Mesodermal cell (in vitro differentiated cells): ENCODE results near the gene HBA1.
A peak's percentile ranks its signal among the peaks of the same experiment; 100 is the strongest.
"Not testable (repeated sequence)": the region's sequence is repeated elsewhere in the genome, so short reads cannot be mapped to it uniquely, and the experiment has no call there.

Experiments used
- H3K27ac ChIP-seq: 2 replicates; pipeline ENCODE4 v1.7.0; 2013; ENCODE audit warnings: mild to moderate bottlenecking, low read depth, low read length, moderate library complexity; ENCODE audit not compliant: severe bottlenecking
- H3K36me3 ChIP-seq: 2 replicates; pipeline ENCODE4 v1.7.1; 2013; ENCODE audit warnings: mild to moderate bottlenecking, low read length, moderate library complexity; ENCODE audit not compliant: control insufficient read depth, insufficient read depth
- H3K4me1 ChIP-seq: one replicate; pipeline ENCODE4 v1.7.1; 2013; ENCODE audit warnings: mild to moderate bottlenecking, low read length; ENCODE audit not compliant: insufficient read depth, control insufficient read depth, poor library complexity, severe bottlenecking
- H3K4me3 ChIP-seq: 2 replicates; pipeline ENCODE4 v1.7.0; 2013; ENCODE audit warnings: low read length, control low read depth, mild to moderate bottlenecking; ENCODE audit not compliant: insufficient read depth, poor library complexity, severe bottlenecking; ENCODE audit errors: extremely low read depth
- H3K9me3 ChIP-seq: 2 replicates; pipeline ENCODE4 v1.7.1; 2013; ENCODE audit warnings: mild to moderate bottlenecking, low read length, moderate library complexity; ENCODE audit not compliant: control insufficient read depth
- WGBS, 2 experiments: methylation state at CpG; one replicate each; pipeline ENCODE4 v1.1.5; 2013; ENCODE audit warnings: missing lambda C conversion rate in 2 of 2; ENCODE audit not compliant: insufficient coverage in 2 of 2; 5-methylcytosine and 5-hydroxymethylcytosine counted together

The HBA1 gene

GRCh38 chr16:188674-189073 lies 12.2 kb downstream of the HBA1 start:
- Histone ChIP-seq H3K9me3 (no peaks in the 10 kb centered on the region), H3K36me3 (peaks cover 83% of the 10 kb centered on the region), H3K4me1 (peaks cover 3% of the 10 kb centered on the region), H3K27ac (no peak overlapping the region), H3K4me3 (no peak overlapping the region)
- WGBS, 2 experiments, result 84 to 92% methylated on average over 5 to 6 of the region's 8 CpGs

- H3K36me3 ChIP-seq, result peaks cover 83% of the 10 kb centered on the region
- 98% methylated on average over 27 to 34 of the region's 34 CpGs for WGBS, 2 experiments
- no peak overlapping the region for H3K4me3 ChIP-seq
- no peak overlapping the region for H3K27ac ChIP-seq
- no peaks in the 10 kb centered on the region for H3K9me3 ChIP-seq
- H3K4me1 ChIP-seq, result peaks cover 3% of the 10 kb centered on the region
Observed at GRCh38 chr16:189604-190186, 13.2 kb downstream of the HBA1 start.

- WGBS, 2 experiments, result 96 to 100% methylated on average over 4 of the region's 4 CpGs
- H3K36me3 ChIP-seq, result peaks cover 92% of the 10 kb centered on the region
- peaks cover 3% of the 10 kb centered on the region for H3K4me1 ChIP-seq
- H3K27ac ChIP-seq, result no peak overlapping the region
- H3K4me3 ChIP-seq, result no peak overlapping the region
- H3K9me3 ChIP-seq, result no peaks in the 10 kb centered on the region
Observed at GRCh38 chr16:191831-192230, 15.4 kb downstream of the HBA1 start.

GRCh38 chr16:192686-193085 lies 16.2 kb downstream of the HBA1 start:
- H3K36me3 ChIP-seq, result peaks cover 94% of the 10 kb centered on the region
- no peak overlapping the region for H3K27ac ChIP-seq
- peaks cover 3% of the 10 kb centered on the region for H3K4me1 ChIP-seq
- 95 to 99% methylated on average over 7 of the region's 11 CpGs for WGBS, 2 experiments
- no peak overlapping the region for H3K4me3 ChIP-seq
- H3K9me3 ChIP-seq, result no peaks in the 10 kb centered on the region

- H3K36me3 ChIP-seq, result peaks cover 95% of the 10 kb centered on the region
- no peaks in the 10 kb centered on the region for H3K9me3 ChIP-seq
- WGBS, 2 experiments, result 91 to 96% methylated on average over 8 to 13 of the region's 15 CpGs
- no peak overlapping the region for H3K27ac ChIP-seq
- H3K4me3 ChIP-seq, result no peak overlapping the region
- H3K4me1 ChIP-seq, result peaks cover 3% of the 10 kb centered on the region
Observed at GRCh38 chr16:193441-193840, 17.0 kb downstream of the HBA1 start.

- Histone ChIP-seq H3K4me3 (no peak overlapping the region), H3K4me1 (peaks cover 3% of the 10 kb centered on the region), H3K36me3 (peaks cover 95% of the 10 kb centered on the region), H3K27ac (no peak overlapping the region), H3K9me3 (no peaks in the 10 kb centered on the region)
- 100% methylated on average over 2 of the region's 6 CpGs for WGBS, 2 experiments
Observed at GRCh38 chr16:194516-194915, 18.0 kb downstream of the HBA1 start.

- H3K4me3 ChIP-seq, result no peak overlapping the region
- peaks cover 8% of the 10 kb centered on the region for H3K4me1 ChIP-seq
- WGBS, 2 experiments, result 90 to 100% methylated on average over 3 to 4 of the region's 5 CpGs
- H3K36me3 ChIP-seq, result peaks cover 89% of the 10 kb centered on the region
- no peaks in the 10 kb centered on the region for H3K9me3 ChIP-seq
- H3K27ac ChIP-seq, result peak overlapping the region; percentile 53
Observed at GRCh38 chr16:200388-200787, 23.9 kb downstream of the HBA1 start.

GRCh38 chr16:203246-203645 lies 26.8 kb downstream of the HBA1 start:
- H3K27ac ChIP-seq, result no peak overlapping the region
- H3K4me3 ChIP-seq, result no peak overlapping the region
- peaks cover 89% of the 10 kb centered on the region for H3K36me3 ChIP-seq
- WGBS, 2 experiments, result 83 to 92% methylated on average over 3 of the region's 4 CpGs
- no peaks in the 10 kb centered on the region for H3K9me3 ChIP-seq
- peaks cover 8% of the 10 kb centered on the region for H3K4me1 ChIP-seq

GRCh38 chr16:204046-204445 lies 27.6 kb downstream of the HBA1 start:
- H3K36me3 ChIP-seq, result peaks cover 89% of the 10 kb centered on the region
- not testable (repeated sequence) for H3K4me1 ChIP-seq, H3K27ac ChIP-seq, H3K9me3 ChIP-seq, H3K4me3 ChIP-seq
- 86 to 94% methylated on average over 7 of the region's 9 CpGs for WGBS, 2 experiments

- H3K4me3 ChIP-seq, H3K4me1 ChIP-seq, H3K27ac ChIP-seq, H3K9me3 ChIP-seq: not testable (repeated sequence)
- peaks cover 97% of the 10 kb centered on the region for H3K36me3 ChIP-seq
- WGBS, 2 experiments, result 100% methylated on average over 1 of the region's 4 CpGs; no CpG with 5 or more reads in 1 of the 2 experiments
Observed at GRCh38 chr16:209359-209758, 32.9 kb downstream of the HBA1 start.

- H3K9me3 ChIP-seq, H3K4me1 ChIP-seq, H3K4me3 ChIP-seq, H3K27ac ChIP-seq: not testable (repeated sequence)
- H3K36me3 ChIP-seq, result peaks cover 96% of the 10 kb centered on the region
- 96 to 98% methylated on average over 6 to 12 of the region's 14 CpGs for WGBS, 2 experiments
Observed at GRCh38 chr16:211631-212180, 35.2 kb downstream of the HBA1 start.
